WERI-Rb-1 (cell line): ENCODE results near the gene AATF.

ENCODE experiments used
- DNase-seq: peaks from one replicate; pipeline ENCODE4 v3.0.0-alpha.2; 2020
- H3K27ac ChIP-seq: fragments of 250-450 bp; sonication (Bioruptor Pico); 2 replicates; pipeline ENCODE4 v1.5.1; 2020; ENCODE audit warnings: mild to moderate bottlenecking, moderate library complexity
- H3K27me3 ChIP-seq: fragments of 250-450 bp; sonication (Bioruptor Pico); 2 replicates; pipeline ENCODE4 v1.5.1; 2021; ENCODE audit warnings: mild to moderate bottlenecking, low read depth, moderate library complexity; ENCODE audit not compliant: insufficient read depth, severe bottlenecking
- H3K36me3 ChIP-seq: fragments of 250-450 bp; sonication (Bioruptor Pico); 2 replicates; pipeline ENCODE4 v1.5.1; 2020; ENCODE audit warnings: mild to moderate bottlenecking, moderate library complexity
- H3K4me3 ChIP-seq: 2 replicates; pipeline ENCODE4 v1.5.1; 2011; ENCODE audit warnings: low read depth, mild to moderate bottlenecking, control low read depth, low read length
- H3K9me3 ChIP-seq: fragments of 250-450 bp; sonication (Bioruptor Pico); 2 replicates; pipeline ENCODE4 v1.5.1; 2021; ENCODE audit warnings: mild to moderate bottlenecking, moderate library complexity; ENCODE audit not compliant: severe bottlenecking
- TF ChIP-seq, protein P1 (sequence below): IDR thresholded peaks from 2 replicates; pipeline ENCODE4 v1.5.1; 2011; ENCODE audit warnings: low read depth, mild to moderate bottlenecking, control low read depth, inconsistent platforms, low read length

The AATF gene

GRCh38 chr17:37097154-37097553 lies 148.4 kb downstream of the AATF start:
- TF ChIP-seq, protein P1, sequence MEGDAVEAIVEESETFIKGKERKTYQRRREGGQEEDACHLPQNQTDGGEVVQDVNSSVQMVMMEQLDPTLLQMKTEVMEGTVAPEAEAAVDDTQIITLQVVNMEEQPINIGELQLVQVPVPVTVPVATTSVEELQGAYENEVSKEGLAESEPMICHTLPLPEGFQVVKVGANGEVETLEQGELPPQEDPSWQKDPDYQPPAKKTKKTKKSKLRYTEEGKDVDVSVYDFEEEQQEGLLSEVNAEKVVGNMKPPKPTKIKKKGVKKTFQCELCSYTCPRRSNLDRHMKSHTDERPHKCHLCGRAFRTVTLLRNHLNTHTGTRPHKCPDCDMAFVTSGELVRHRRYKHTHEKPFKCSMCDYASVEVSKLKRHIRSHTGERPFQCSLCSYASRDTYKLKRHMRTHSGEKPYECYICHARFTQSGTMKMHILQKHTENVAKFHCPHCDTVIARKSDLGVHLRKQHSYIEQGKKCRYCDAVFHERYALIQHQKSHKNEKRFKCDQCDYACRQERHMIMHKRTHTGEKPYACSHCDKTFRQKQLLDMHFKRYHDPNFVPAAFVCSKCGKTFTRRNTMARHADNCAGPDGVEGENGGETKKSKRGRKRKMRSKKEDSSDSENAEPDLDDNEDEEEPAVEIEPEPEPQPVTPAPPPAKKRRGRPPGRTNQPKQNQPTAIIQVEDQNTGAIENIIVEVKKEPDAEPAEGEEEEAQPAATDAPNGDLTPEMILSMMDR = no peak
- H3K4me3 ChIP-seq = no peak overlapping the region
- no peaks in the 10 kb centered on the region for H3K27me3 ChIP-seq
- no peak for DNase-seq
- peaks cover 66% of the 10 kb centered on the region for H3K36me3 ChIP-seq
- no peak overlapping the region for H3K27ac ChIP-seq
- H3K9me3 ChIP-seq = no peaks in the 10 kb centered on the region

GRCh38 chr17:37098152-37098551 lies 149.4 kb downstream of the AATF start:
- H3K27me3 ChIP-seq = no peaks in the 10 kb centered on the region
- TF ChIP-seq, protein P1 = no peak
- H3K36me3 ChIP-seq = peaks cover 58% of the 10 kb centered on the region
- no peaks in the 10 kb centered on the region for H3K9me3 ChIP-seq
- H3K4me3 ChIP-seq = no peak overlapping the region
- DNase-seq = no peak
- no peak overlapping the region for H3K27ac ChIP-seq

- DNase-seq = no peak
- H3K27ac ChIP-seq = no peak overlapping the region
- no peaks in the 10 kb centered on the region for H3K9me3 ChIP-seq
- TF ChIP-seq, protein P1 = no peak
- peaks cover 54% of the 10 kb centered on the region for H3K36me3 ChIP-seq
- no peak overlapping the region for H3K4me3 ChIP-seq
- no peaks in the 10 kb centered on the region for H3K27me3 ChIP-seq
These were observed 150.3 kb downstream of the AATF start for GRCh38 chr17:37098910-37099664.

DNA sequence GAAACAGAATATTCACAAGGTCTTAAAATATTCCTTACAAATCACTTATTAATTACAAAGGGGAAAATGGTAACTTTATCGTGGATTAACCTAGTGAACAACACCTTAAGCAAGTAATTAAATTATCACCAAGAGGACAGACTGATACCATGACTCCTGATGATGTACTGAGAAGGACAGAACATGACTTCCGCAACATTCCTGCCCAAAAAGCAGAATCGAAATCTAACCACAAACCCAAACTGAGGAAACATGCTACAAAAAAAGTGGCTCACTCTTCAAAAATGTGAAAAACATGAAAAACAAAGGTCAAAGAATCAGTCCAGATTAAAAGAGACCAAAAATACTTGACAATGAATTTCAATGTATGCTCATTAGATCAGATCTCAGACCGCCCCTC lies 151.5 kb downstream of the AATF start:
- DNase-seq = no peak
- Histone ChIP-seq H3K36me3 (peaks cover 51% of the 10 kb centered on the region), H3K27ac (no peak overlapping the region)

DNA sequence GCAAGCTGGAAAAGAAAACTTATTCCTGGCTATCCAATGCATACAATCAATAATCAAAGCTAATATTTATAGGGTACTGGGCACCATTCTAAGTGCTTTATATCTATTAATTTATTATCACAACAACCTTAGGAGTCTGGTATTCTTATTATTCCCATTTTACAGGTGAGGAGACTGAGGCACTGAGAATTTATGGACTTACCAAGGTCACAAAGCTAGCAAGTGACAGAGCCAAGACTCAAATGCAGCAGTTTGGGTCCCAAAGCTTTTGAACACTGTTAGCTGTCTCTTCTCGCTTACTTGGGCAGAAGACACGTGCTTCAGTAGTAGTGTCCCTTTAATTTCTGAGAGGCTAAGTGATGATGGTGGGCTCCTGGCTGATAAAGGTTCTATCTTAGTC lies 152.6 kb downstream of the AATF start:
- no peaks in the 10 kb centered on the region for H3K27me3 ChIP-seq
- no peak for DNase-seq
- H3K4me3 ChIP-seq = no peak overlapping the region
- H3K9me3 ChIP-seq = no peaks in the 10 kb centered on the region
- TF ChIP-seq, protein P1 = no peak
- no peak overlapping the region for H3K27ac ChIP-seq
- peaks cover 45% of the 10 kb centered on the region for H3K36me3 ChIP-seq

More for the DNA sequence above, 151.5 kb downstream of the AATF start:
- H3K27me3 ChIP-seq = no peaks in the 10 kb centered on the region
- TF ChIP-seq, protein P1 = no peak
- H3K9me3 ChIP-seq = no peaks in the 10 kb centered on the region
- no peak overlapping the region for H3K4me3 ChIP-seq

DNA sequence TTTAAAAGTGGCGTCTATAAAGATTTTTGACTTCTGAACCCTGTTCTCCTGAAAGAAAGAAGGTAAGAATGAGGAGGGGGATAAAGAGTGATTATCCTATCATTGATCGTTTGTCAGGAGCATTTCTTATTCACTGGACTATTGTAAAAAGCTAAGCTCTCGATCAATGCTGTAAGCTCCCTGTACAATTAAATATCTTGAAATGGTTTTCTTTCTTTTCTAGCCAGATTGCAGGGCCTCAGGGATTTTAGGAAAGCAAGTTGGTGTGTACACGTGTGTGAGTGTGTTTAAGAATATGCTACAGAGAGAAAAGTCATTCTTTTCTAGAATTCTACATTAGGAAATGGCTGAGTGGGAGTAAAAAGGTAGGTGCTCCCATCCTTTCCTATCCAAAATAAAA lies 154.5 kb downstream of the AATF start:
- Histone ChIP-seq H3K9me3 (no peaks in the 10 kb centered on the region), H3K36me3 (peaks cover 36% of the 10 kb centered on the region), H3K4me3 (no peak overlapping the region), H3K27me3 (no peaks in the 10 kb centered on the region), H3K27ac (peak overlapping the region; percentile 25; the same call in 1 of the 2 replicates)
- DNase-seq = no peak
- TF ChIP-seq, protein P1 = no peak
